PC-3 (cell line): ENCODE results near the gene CCL1. TPM values are rescaled to one million over a fixed set of nuclear protein-coding genes. Genes with fewer than 3 reads are reported as not detected.

Source experiments
- ATAC-seq: fragments of 200-7000 bp; cut with Tn5 transposase; 2 replicates; pipeline ENCODE4 v1.9.1; 2020; ENCODE audit warnings: mild to moderate bottlenecking, moderate library complexity
- Bru-seq: library from RNA; stranded (reverse); fragments of 400-500 nt; gene quantifications from one replicate; lab custom pipeline; 2021; lab: Mats Ljungman, UMichigan
- BruChase-seq, 2 experiments: library from RNA; stranded (reverse); fragments of 400-500 nt; gene quantifications; one replicate each; lab custom pipeline; 2021; lab: Mats Ljungman, UMichigan
- BruUV-seq: library from RNA; stranded (reverse); fragments of 400-500 nt; replicated peaks from 2 replicates; lab custom pipeline; 2021; lab: Mats Ljungman, UMichigan
- CTCF ChIA-PET: fragments of 300-600 bp; sonication (Branson Sonifier 250); formaldehyde crosslinking; loops from one replicate; lab custom pipeline; 2022; ENCODE audit warnings: antibody characterized with exemption; lab: Charles Lee
- POLR2A ChIA-PET: fragments of 300-600 bp; sonication (Branson Sonifier 250); formaldehyde crosslinking; loops from one replicate; lab custom pipeline; 2022; ENCODE audit warnings: antibody characterized with exemption; ENCODE audit not compliant: unreplicated experiment; lab: Charles Lee
- DNase-seq: peaks from one replicate; pipeline ENCODE4 v3.0.0-alpha.2; 2015
- H2AFZ ChIP-seq: fragments of 300-600 bp; sonication (generic); 2 replicates; pipeline ENCODE4 v1.6.0; 2016; ENCODE audit warnings: antibody characterized with exemption, low read length
- H3F3A ChIP-seq: fragments of 300-600 bp; sonication (generic); one replicate; pipeline ENCODE4 v1.6.0; 2017; ENCODE audit warnings: antibody characterized with exemption, low read length, control low read depth, mild to moderate bottlenecking; ENCODE audit not compliant: unreplicated experiment
- H3K27ac ChIP-seq: fragments of 300-600 bp; sonication (generic); 2 replicates; pipeline ENCODE4 v1.5.1; 2016; ENCODE audit warnings: mild to moderate bottlenecking, low read length
- H3K27me3 ChIP-seq: fragments of 300-600 bp; sonication (generic); 2 replicates; pipeline ENCODE4 v1.6.1; 2016; ENCODE audit warnings: low read length, mixed read lengths
- H3K36me3 ChIP-seq: fragments of 300-600 bp; sonication (generic); 2 replicates; pipeline ENCODE4 v1.6.1; 2016; ENCODE audit warnings: low read depth, mixed run types, low read length, mixed read lengths
- H3K4me1 ChIP-seq: fragments of 300-600 bp; sonication (generic); 2 replicates; pipeline ENCODE4 v1.5.1; 2016; ENCODE audit warnings: low read length; ENCODE audit not compliant: insufficient read depth
- H3K4me2 ChIP-seq: fragments of 300-600 bp; sonication (generic); 2 replicates; pipeline ENCODE4 v1.6.0; 2016; ENCODE audit warnings: low read length
- H3K4me3 ChIP-seq: fragments of 300-600 bp; sonication (generic); 2 replicates; pipeline ENCODE4 v1.5.1; 2016; ENCODE audit warnings: mild to moderate bottlenecking, low read length, mixed read lengths
- H3K79me2 ChIP-seq: fragments of 300-600 bp; sonication (generic); 2 replicates; pipeline ENCODE4 v1.6.1; 2017; ENCODE audit warnings: low read length, mixed read lengths
- H3K9ac ChIP-seq: fragments of 300-600 bp; sonication (generic); 2 replicates; pipeline ENCODE4 v1.6.0; 2016; ENCODE audit warnings: mild to moderate bottlenecking, low read length
- H3K9me2 ChIP-seq: fragments of 300-600 bp; sonication (generic); replicated peaks from 2 replicates; pipeline ENCODE4 v1.6.1; 2016; ENCODE audit warnings: mixed run types, low read length, mixed read lengths
- H3K9me3 ChIP-seq: fragments of 300-600 bp; sonication (generic); 2 replicates; pipeline ENCODE4 v1.6.1; 2016; ENCODE audit warnings: low read length, mixed read lengths
- H4K20me1 ChIP-seq: fragments of 300-600 bp; sonication (generic); 2 replicates; pipeline ENCODE4 v1.6.1; 2016; ENCODE audit warnings: low read length, mixed read lengths
- EZH2 ChIP-seq: fragments of 300-600 bp; sonication (generic); IDR thresholded peaks from one replicate; pipeline ENCODE4 v1.6.1; 2017; ENCODE audit warnings: antibody characterized with exemption, mild to moderate bottlenecking, low read length; ENCODE audit not compliant: unreplicated experiment
- EZH2phosphoT487 ChIP-seq: fragments of 300-600 bp; sonication (generic); IDR thresholded peaks from 2 replicates; pipeline ENCODE4 v1.6.1; 2018; ENCODE audit warnings: mild to moderate bottlenecking, antibody characterized with exemption, low read length, borderline replicate concordance
- intact Hi-C: fragments of 100-400 bp; cut with micrococcal nuclease; formaldehyde crosslinking; loops from 2 replicates; pipeline ENCODE4 v1.9.0; 2023
- long read RNA-seq: library from polyadenylated mRNA; unstranded; transcript quantifications from one replicate; pipeline ENCODE4 v2.0.0, GENCODE V29; 2021; ENCODE audit not compliant: unreplicated experiment
- total RNA-seq: library from RNA; depleted of rRNA; stranded (reverse); fragments of >200 nt; gene quantifications from 2 replicates; pipeline ENCODE4 v1.2.3, GENCODE V29; 2014; rRNA removed
- TF ChIP-seq, protein P1 (sequence below): fragments of 300-600 bp; sonication (generic); conservative IDR thresholded peaks from 2 replicates; pipeline ENCODE4 v1.5.1; 2017; ENCODE audit warnings: antibody characterized with exemption, low read depth, mild to moderate bottlenecking, low read length

The CCL1 gene, protein sequence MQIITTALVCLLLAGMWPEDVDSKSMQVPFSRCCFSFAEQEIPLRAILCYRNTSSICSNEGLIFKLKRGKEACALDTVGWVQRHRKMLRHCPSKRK
- total RNA-seq: not detected in 2 replicates
- Bru-seq, nascent RNA: not detected
- BruChase-seq, experiment 1, labeled RNA remaining after a 6-hour chase: not detected
- BruChase-seq, experiment 2, labeled RNA remaining after a 2-hour chase: not detected
- long read RNA-seq: 0 reads

DNA sequence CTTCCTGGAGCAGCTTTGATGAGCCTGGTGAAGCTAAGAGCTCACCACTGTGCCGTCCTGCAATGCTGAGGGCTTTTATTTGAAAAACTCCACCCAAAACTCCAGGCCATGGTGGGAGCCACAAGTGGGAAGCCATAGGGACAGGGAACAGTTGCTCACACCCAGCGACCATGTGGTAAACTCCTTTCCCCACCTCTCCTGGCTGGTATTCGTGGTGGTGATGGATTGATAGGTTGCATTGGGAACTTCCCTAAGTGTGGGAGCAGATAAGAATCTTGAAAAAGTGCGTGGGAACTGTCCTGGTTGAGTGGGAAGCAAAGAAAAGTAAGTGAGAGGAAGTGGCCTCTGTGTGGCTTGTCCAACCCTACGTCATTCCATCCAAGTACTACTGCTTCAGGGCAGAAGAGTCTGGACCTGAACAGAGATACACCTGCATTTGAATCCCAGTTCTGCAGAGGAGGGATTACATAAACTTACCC is at the start of gene CCL1:
Gene CCL1 (minus strand): TSS at position 51 of the 479 bp plus-strand sequence. CDS start 72 bp downstream, outside the sequence.
- no peaks in the 10 kb centered on the region for H4K20me1 ChIP-seq
- no peak within 1 kb of the TSS for H2AFZ ChIP-seq
- no peaks in the 10 kb centered on the region for H3K9me2 ChIP-seq
- H3K36me3 ChIP-seq: peaks cover 3% of the 10 kb centered on the region; the same call in 1 of the 2 replicates
- H3K79me2 ChIP-seq: no peaks in the 10 kb centered on the region
- no peak for DNase-seq
- H3K4me3 ChIP-seq: no peak within 1 kb of the TSS
- H3K27ac ChIP-seq: no peak within 1 kb of the TSS
- H3K4me1 ChIP-seq: no peaks in the 10 kb centered on the region
- POLR2A ChIA-PET: no interaction called here
- no peak within 1 kb of the TSS for H3K4me2 ChIP-seq
- TF ChIP-seq EZH2phosphoT487: no peak
- TF ChIP-seq EZH2: no peak
- TF ChIP-seq, protein P1, sequence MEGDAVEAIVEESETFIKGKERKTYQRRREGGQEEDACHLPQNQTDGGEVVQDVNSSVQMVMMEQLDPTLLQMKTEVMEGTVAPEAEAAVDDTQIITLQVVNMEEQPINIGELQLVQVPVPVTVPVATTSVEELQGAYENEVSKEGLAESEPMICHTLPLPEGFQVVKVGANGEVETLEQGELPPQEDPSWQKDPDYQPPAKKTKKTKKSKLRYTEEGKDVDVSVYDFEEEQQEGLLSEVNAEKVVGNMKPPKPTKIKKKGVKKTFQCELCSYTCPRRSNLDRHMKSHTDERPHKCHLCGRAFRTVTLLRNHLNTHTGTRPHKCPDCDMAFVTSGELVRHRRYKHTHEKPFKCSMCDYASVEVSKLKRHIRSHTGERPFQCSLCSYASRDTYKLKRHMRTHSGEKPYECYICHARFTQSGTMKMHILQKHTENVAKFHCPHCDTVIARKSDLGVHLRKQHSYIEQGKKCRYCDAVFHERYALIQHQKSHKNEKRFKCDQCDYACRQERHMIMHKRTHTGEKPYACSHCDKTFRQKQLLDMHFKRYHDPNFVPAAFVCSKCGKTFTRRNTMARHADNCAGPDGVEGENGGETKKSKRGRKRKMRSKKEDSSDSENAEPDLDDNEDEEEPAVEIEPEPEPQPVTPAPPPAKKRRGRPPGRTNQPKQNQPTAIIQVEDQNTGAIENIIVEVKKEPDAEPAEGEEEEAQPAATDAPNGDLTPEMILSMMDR: no peak
- no peaks in the 10 kb centered on the region for H3F3A ChIP-seq
- no peaks in the 10 kb centered on the region for H3K27me3 ChIP-seq
- no peak within 1 kb of the TSS for H3K9ac ChIP-seq
- no TSS peak for BruUV-seq
- CTCF ChIA-PET: no interaction called here
- intact Hi-C loops: no loop called here
- no peak for ATAC-seq
- H3K9me3 ChIP-seq: no peaks in the 10 kb centered on the region

DNA sequence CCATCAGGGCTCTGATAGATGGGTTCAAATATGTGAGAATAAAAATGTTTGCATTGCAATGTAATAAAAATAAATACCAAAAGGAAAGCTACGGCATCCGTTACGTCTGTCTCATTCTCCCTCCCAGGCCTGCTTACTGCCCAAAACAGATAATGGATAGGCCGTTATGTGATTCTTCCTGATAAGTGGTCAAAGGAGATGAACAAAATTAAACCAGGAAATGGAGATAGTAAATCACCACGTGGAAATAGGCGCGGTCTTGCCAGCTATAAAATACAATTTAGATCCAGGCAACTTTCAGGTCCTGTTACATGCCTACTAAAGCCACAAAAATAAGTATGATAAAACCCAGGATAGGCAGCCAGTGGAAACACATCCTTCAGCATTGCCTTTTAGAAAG is 49.5 kb upstream of the CCL1 start:
- no TSS peak for BruUV-seq
- H3K9ac ChIP-seq: no peak overlapping the region
- DNase-seq (no peak), ATAC-seq (no peak)
- CTCF ChIA-PET: no interaction called here
- no peaks in the 10 kb centered on the region for H3K9me3 ChIP-seq
- no peaks in the 10 kb centered on the region for H3K4me1 ChIP-seq
- no peak overlapping the region for H3K4me3 ChIP-seq
- H2AFZ ChIP-seq: no peak overlapping the region
- H3F3A ChIP-seq: no peaks in the 10 kb centered on the region
- intact Hi-C loops: no loop called here
- no peaks in the 10 kb centered on the region for H3K36me3 ChIP-seq
- peaks cover 3% of the 10 kb centered on the region; the same call in 1 of the 2 replicates for H3K27me3 ChIP-seq
- H3K79me2 ChIP-seq: no peaks in the 10 kb centered on the region
- H4K20me1 ChIP-seq: no peaks in the 10 kb centered on the region
- POLR2A ChIA-PET: no interaction called here
- H3K9me2 ChIP-seq: no peaks in the 10 kb centered on the region
- no peak overlapping the region for H3K27ac ChIP-seq
- TF ChIP-seq, protein P1: no peak
- TF ChIP-seq EZH2 (no peak), EZH2phosphoT487 (no peak)
- H3K4me2 ChIP-seq: no peak overlapping the region
